GM23338 (cell line): ENCODE data around the gene SYNE1.

ENCODE experiments used
- CTCF ChIP-seq, 2 experiments: fragments of 200-600 bp in 1 of 2; sonication (generic) in 1 of 2; conservative IDR thresholded peaks; 2 replicates each; pipeline versions ENCODE4 v1.5.1 to v1.6.1; 2016 to 2017; ENCODE audit warnings: antibody characterized with exemption in 2 of 2, low read depth in 2 of 2, mild to moderate bottlenecking in 2 of 2, moderate library complexity in 1 of 2
- EZH2phosphoT487 ChIP-seq: fragments of 200-600 bp; sonication (generic); IDR thresholded peaks from one replicate; pipeline ENCODE4 v1.8.1; 2018; ENCODE audit warnings: antibody characterized with exemption; ENCODE audit not compliant: unreplicated experiment
- REST ChIP-seq: IDR thresholded peaks from one replicate; pipeline ENCODE4 v1.6.1; 2018; ENCODE audit warnings: antibody characterized with exemption; ENCODE audit not compliant: unreplicated experiment
- ZNF331 ChIP-seq: fragments of 250-450 bp; sonication (Bioruptor Pico); IDR thresholded peaks from 2 replicates; pipeline ENCODE4 v1.5.0; 2020; ENCODE audit warnings: low read depth, mild to moderate bottlenecking, moderate library complexity

- TF ChIP-seq CTCF (conservative IDR thresholded peaks at IDR 0.05; ENCODE audit: low read depth in 2 of 2) = no peak
- no peak for TF ChIP-seq REST
- TF ChIP-seq EZH2phosphoT487 = no peak
- no peak for TF ChIP-seq ZNF331 (CRISPR knock-in tag)
Measured at GRCh38 chr6:152364866-152365265, 272.3 kb downstream of the SYNE1 start.
